GM19025 (cell line): Measurements from ENCODE around the gene HSFX3.
"Not testable (repeated sequence)": the region's sequence is repeated elsewhere in the genome, so short reads cannot be mapped to it uniquely, and the experiment has no call there.

Experiments
- ATAC-seq: cut with Tn5 transposase; IDR thresholded peaks from one replicate; pipeline ENCODE4 v1.9.1; 2021; ENCODE audit warnings: mild to moderate bottlenecking, low read depth, moderate library complexity; ENCODE audit not compliant: unreplicated experiment

HSFX3 gene

GRCh38 chrX:149549701-149550100, at the start of gene HSFX3:
Gene HSFX3, minus strand, starts transcription at chrX:149549924. Its CDS starts 72 bp downstream, at chrX:149549852.
- ATAC-seq: not testable (repeated sequence)

- ATAC-seq: not testable (repeated sequence)
Measured at GRCh38 chrX:149598603-149599002, 48.9 kb upstream of the HSFX3 start.

GRCh38 chrX:149595943-149596342, 46.2 kb upstream of the HSFX3 start:
- not testable (repeated sequence) for ATAC-seq

GRCh38 chrX:149595214-149595613, 45.5 kb upstream of the HSFX3 start, which contains the start of gene HSFX2:
Gene HSFX2, minus strand, starts transcription at chrX:149595314. Its CDS starts 614 bp downstream, at chrX:149594700.
- ATAC-seq: not testable (repeated sequence)

DNA sequence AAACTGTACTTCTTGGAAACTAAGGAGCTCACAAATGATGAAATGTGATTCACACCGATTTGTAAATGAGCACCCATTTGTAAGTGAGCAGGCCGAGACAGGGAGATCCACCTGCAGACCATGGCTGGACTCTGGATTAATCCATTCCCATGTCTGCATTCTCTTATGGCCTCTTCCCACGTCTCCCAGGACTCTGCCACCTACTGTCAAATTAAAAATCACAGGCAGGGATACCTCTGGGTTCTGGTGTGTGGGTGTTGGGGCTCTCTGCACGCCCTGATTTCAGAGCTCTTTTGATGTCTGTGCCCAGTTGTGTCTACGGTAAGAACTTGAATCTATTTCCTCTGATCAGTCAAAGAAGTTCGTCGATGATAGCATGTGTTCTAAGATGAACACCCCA, 41.3 kb upstream of the HSFX3 start:
- ATAC-seq: not testable (repeated sequence)

- ATAC-seq: not testable (repeated sequence)
Measured at GRCh38 chrX:149587359-149587758, 37.6 kb upstream of the HSFX3 start, which contains the start of gene MAGEA9B. Gene MAGEA9B, minus strand, starts transcription at chrX:149587459. Its CDS starts 4,280 bp downstream, at chrX:149583179.

DNA sequence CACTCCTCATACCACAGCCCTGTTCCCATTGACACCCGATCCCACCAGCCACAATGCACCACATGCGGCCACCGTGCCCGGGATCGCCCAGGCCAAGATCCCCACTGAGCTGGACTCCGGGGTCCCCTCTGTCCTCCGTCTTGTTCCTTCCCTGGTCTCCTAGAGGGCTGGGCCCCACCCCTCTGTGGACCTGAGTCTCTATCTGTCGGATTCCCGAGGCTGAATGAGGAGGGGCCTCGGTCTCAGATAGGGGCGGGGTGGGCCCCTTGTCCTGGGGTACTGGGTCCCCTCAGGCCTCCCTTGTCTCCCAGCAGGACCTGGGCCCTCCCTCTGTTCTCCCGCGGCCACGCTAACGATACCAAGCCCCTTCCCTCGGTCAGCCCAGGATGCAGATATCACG, 35.9 kb upstream of the HSFX3 start:
- ATAC-seq: not testable (repeated sequence)

DNA sequence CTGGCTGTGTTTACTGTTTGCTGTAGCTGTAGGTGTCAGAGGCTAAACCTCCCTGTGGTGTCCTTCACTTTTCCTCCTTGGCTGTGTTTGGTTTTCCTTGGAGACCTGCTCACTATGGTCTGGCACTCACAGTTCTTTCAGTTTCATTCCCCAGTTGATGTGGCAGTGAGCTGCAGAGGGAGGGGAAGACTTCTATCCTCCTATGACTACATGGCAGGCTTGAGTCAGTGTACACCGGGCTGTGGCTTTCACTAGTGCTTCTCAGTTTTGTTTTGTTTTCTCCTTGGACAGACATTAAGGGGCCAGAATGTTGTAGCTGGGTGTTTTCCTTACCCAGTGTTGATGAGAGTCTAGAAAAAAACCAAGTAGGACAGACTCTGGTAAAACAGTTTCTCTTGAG, 23.7 kb upstream of the HSFX3 start:
- ATAC-seq: peak; percentile 100

- no peak for ATAC-seq
Measured at GRCh38 chrX:149572743-149573142, 23.0 kb upstream of the HSFX3 start.

GRCh38 chrX:149571770-149572169, 22.0 kb upstream of the HSFX3 start:
- ATAC-seq: no peak

DNA sequence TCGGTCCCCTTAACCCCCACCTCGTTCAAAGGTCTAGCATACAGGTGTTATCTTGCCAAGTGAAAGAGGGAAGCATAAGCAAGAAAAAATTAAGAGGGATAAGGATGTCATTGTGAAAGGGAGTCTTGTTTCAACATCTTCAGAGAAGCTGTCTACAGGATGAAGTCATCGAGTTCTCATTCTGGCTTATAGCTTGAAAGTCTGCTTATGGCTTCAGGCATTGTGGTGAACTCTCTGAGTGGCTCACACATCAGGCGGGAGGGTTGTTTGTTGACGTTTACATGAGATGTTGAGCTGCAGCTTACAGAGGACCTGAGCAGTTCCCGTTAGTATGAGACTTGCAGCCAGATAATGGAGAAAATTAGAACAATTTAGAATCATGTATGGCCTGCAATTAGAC, 20.9 kb upstream of the HSFX3 start:
- no peak for ATAC-seq

DNA sequence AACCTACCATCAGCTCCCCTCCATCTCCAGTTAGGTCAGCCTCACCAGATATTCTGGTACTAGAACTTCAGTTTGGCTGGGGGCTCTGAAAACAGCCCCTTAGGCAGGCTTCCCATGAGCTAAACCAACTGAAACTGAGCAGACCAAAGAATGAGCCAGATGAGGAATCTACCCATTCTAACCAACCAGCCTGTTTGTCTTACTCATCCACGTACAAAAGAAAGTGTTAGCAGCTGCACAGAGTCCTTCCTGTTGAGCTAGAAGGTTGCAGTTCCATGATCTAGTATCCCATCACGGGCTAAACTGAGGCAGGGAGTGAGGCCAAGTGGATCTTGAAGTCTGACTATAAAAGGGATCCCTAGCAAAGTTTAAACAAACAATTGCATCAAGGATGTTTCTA, 20.0 kb upstream of the HSFX3 start:
- no peak for ATAC-seq

- ATAC-seq: no peak
Measured at GRCh38 chrX:149568701-149569296, 19.1 kb upstream of the HSFX3 start.

- ATAC-seq: no peak
Measured at GRCh38 chrX:149567621-149568417, 18.1 kb upstream of the HSFX3 start.

GRCh38 chrX:149563359-149563758, 13.6 kb upstream of the HSFX3 start:
- ATAC-seq: no peak

DNA sequence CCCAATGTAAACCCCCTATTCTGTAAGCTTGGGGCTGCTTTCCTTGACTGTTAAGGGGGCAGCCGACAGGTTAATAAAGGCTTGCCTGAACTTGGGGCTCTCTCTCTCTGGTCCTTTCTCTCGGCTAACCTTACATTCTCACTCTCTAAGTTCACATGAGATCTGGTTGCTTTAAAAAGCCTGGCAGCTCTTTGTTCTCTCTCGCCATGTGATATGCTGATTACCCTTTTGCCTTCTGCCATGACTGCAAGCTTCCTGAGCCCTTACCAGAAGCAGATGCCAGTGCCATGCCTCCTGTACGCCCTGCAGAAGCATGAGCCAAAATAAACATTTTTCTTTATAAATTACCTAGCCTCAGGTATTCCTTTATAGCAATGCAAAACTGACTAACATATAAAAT, 5.5 kb upstream of the HSFX3 start:
- not testable (repeated sequence) for ATAC-seq

DNA sequence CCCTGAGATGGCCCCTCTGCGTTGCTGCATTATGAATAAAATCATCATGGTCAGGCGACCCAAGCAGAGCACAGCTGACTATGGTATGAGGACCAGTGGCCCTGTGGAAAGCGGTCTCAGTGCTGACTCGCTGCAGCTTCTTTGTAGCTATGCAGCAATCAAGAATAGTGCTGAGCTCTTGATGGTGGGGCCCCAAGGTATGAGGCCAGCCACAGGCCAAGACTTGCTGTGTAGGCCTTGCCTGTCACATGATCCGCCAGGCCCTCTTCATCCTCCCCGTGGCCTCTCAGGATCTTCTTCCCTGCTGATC, 2.2 kb upstream of the HSFX3 start:
- ATAC-seq: not testable (repeated sequence)

DNA sequence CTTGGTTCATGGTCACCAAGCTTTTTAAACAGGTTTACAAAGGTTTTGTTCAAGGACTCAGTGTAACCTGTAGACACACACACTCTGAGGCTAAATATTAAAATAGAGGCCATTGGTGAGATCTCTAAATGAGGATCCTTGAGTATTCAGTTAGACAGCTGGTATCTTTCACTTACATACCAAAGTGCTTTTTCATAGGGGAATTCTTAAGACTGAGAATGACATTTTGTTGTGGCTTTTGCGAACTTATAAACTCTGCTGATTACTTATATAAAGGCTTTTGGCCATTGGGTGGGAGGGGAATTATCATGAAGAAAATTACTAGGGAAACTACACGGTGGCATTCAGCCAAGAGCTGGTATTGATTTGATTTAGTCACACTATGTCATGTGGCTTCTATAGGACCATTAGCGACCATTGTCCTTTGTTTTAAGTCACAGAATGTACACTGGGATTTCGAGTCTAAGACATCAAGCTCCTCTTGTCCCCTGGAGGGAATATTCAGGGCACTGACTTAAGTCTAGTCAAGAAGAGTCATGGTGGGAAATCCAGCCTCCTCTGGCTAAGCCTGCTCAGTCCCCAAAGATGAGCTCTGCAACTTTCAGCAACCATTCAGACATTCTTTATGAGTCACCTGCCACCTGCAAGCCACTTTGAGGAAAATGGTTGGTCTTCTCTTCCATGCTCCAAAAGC, 1.7 kb upstream of the HSFX3 start:
- not testable (repeated sequence) for ATAC-seq

DNA sequence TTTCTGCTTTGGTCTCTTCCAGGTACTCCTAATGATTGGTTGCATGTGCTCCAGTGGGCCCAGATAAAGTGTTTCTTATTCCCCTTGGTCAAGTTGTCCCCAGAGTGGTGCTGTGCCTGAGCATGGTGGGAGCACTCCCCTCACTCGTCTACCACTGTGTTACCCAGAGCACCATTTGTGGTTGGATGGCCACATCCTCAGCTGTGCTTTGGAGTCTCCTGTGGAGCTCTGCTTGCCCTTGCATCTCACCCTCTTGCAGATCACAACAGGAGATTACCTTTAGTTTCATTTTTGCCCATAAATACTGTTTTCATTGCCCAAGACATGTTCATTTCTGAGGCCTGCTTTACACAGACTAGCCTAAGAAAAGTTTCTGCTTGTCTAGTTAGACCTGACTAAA, 730 bp upstream of the HSFX3 start:
- ATAC-seq: not testable (repeated sequence)

DNA sequence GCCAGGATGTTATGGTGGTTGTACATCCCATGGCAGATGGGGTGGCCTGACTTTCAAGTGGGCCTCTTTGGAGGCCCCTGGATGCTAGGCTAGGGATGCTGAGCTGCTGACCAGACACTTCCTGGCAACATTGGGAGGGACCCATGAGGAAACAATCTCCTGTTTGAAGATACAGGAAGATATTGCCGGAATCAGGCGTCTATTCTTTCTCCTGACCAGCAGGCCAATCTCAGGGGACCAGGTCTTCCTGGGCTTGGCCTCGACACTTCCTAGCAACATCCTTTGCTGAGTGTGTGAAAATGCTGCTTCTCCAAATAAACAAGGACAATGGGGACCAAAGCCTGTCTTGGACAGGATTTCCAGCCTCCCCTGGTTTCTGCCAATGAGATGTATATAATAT, 1.9 kb downstream of the HSFX3 start:
- not testable (repeated sequence) for ATAC-seq

- not testable (repeated sequence) for ATAC-seq
Measured at GRCh38 chrX:149546962-149547361, 2.8 kb downstream of the HSFX3 start.
